ENCODE data around the gene TMEM220. TPM values are rescaled to one million over a fixed set of nuclear protein-coding genes. Genes with fewer than 3 reads are reported as not detected.
"Not testable (repeated sequence)": the region's sequence is repeated elsewhere in the genome, so short reads cannot be mapped to it uniquely, and the experiment has no call there.

The TMEM220 gene
- total RNA-seq, 1 donor from 2014 or later: 2.7 TPM

DNA sequence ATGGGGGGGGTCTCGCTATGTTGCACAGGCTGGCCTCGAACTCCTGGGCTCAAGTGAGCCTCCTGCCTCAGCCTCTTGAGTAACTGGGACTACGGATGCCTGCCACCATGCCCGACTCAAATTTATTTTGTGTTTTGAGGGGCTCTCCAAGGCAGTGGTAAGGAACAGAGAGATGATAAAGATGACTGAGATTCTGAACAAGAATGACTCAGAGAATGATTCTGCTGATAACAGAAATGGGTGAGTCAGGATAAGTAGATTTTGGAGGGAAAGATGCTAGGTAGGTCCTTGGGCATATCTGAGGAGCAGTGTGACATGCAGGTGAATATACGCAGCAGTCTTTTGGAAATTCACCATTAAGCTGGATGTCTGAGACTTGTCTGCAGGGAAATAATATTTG, 2.6 kb downstream of the TMEM220 start:
- DNase-seq: no peak

DNA sequence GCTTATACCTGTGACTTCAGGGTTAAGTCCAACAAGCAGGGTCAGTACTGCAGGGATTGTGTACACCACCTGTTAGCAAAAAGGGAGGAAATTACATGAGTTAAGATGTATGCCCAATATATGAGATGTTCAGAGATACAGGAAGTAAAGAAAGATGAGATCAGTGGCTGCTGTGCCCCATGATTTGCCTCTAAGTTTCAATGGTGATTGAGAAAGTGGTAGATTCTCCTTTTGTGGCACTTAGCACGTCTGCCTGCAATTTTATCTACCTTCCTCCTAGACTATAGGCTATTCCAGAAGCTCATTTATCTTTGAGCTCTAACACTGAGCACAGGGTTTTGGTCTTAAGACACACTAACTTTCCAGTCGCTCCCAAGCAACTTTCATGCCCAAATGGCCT, 3.6 kb downstream of the TMEM220 start:
- no peak for DNase-seq

DNA sequence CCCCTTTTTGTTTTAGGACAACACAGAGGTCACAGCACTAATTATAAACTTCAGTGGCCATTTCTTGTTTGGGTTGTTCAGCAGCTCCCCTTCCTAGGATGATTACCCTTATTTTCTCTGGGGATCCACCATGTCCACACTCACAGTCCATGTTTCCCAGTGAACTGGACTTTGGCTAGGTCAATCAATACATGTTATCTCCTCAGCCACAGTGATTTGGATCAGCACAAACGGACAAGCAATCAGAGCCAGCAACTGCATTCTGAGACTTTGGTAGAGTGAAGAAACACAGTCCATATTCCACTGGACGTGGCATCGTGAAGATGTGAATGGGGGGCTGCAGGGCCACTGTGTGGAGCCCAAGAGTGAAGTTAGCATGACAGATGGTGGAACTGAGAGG, 4.6 kb downstream of the TMEM220 start:
- no peak for DNase-seq

DNA sequence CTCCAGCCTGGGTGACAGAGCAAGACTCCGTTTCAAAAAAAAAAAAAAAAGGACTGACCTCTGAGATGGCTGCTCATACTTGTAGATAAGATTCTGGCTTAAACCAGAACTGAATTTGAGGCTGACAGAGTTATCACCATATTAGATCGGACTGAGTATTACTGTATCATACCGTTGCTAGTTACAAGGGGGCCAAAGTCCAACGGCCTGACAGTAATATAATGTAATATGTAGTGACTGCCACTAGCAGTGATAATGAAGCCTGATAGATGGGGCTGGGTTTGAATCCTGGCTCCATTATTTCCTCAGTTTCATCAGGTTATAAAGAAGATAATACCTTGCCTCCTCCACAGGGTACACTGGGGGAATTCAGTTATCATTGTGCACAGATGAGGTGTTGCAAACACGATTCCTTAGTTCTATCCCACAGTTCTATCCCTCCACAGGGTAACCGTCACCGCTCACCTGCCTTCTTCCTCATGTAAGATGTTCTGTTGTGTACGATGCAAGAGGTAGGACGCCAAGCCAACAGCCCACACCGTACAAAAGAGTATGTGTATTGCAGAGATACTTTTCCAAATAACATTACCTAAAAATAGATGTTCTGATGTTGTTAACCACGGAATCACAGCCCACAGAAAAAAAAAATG, 5.2 kb downstream of the TMEM220 start:
- DNase-seq: no peak

DNA sequence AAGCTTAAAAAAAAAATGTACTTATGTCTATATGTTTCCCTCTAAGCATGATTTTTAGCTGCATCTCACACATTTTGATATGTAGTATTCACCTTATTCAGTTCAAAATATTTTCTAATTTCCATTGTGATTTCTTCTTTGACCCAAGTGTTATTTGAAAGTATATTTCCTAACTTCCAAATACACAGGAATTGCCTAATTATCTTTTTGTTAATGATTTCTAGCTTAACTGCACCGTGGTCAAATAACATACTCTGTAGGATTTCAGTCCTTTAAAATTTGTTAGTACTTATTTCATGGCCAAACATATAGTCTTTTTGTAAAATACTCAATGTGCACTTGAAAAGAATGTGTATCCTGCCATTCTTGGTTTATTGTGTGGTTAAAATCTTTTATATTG, 11.3 kb downstream of the TMEM220 start:
- DNase-seq: no peak

DNA sequence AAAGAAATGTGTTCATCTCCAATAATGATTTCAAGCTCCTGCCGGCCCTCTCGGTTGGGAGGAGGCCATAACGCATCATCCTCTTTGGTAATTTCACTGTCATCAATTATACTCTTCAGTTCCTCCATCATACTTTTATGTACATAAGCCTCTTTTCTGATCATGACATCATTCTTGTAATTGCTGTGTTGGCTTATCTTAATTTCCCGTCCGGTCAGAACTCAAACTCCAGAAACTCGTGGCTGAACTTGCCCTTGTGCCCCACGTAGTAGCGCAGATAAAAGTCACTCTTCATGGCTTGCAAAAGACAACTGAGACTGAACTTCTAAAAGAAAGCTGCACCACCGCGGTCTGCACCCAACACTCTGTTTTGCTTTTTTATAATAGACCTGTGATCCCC, 13.6 kb downstream of the TMEM220 start:
- no peak for DNase-seq

DNA sequence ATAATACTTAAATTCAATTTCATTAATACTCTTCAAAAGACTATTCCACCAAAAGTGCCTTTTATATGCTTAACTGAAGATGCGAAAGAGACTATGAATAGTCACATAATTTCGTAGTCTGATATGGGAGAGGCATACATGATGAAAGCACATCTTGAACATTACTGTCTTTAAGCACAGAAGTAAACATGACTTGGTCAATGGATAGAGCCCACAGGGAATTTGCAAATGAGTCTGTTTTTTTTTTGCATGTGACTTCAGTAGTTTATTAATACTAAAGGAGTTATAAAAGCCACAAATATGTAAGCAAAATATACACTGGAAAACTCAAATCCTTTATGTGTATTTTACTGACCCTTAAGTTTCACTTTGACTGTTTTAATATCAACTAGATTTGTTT, 16.5 kb downstream of the TMEM220 start:
- DNase-seq: no peak

DNA sequence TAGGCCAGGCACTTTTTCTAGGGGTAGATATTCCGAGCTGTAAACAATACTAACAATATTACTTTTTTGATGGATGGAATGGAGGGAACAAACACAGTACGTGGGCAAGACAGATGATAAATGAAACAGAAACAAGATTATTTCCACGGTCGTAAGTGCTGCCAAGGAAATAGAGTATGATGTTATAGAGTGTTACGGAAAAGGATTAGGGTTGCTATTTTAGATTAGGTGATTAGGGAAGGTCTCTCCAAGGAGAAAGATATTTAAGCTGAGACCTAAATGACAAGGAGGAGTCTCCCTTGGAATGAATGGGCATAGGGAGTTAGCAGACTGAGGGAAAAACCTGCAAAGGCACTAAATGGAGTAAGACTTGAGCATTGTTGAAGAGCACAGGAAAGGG, 24.1 kb downstream of the TMEM220 start:
- no peak for DNase-seq

DNA sequence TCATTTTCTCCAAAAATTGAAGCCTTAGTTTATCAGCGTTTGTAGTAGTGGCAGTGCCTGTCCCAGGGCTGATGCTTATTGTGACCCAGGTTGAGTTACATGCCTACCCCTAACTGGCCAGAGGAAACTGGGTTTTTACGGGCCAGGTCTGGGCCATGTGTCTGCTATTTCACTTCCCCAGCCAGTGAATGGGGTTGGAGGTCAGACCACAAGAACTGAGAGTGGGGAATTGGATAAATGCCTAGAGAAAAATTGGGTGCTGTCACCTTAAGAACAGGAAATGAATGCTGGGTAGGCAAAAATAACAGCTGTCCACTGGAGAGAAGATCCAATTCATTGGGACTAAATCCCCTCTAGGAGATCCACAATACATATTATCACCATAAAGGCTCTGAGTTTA, 27.2 kb downstream of the TMEM220 start:
- DNase-seq: peak; percentile 27

DNA sequence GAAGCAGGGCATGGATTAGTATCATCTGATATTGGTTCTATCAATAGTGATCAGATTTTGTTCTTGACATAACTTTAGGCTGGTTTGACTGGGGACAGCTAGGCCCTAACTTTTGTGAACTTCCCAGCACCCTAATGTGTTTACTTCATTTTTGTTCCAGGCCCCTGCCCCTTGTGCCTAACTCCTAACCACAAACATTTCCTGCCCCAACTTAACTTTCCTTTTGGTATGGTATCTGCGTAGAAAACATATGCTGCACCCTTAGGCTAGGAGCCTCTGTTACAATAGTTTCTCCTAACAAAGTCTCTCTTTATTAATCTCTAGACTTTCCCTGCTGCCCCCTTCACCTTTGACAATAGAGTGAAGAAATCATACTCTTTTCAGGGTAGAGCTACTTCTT, 30.0 kb downstream of the TMEM220 start:
- DNase-seq: peak; percentile 2

DNA sequence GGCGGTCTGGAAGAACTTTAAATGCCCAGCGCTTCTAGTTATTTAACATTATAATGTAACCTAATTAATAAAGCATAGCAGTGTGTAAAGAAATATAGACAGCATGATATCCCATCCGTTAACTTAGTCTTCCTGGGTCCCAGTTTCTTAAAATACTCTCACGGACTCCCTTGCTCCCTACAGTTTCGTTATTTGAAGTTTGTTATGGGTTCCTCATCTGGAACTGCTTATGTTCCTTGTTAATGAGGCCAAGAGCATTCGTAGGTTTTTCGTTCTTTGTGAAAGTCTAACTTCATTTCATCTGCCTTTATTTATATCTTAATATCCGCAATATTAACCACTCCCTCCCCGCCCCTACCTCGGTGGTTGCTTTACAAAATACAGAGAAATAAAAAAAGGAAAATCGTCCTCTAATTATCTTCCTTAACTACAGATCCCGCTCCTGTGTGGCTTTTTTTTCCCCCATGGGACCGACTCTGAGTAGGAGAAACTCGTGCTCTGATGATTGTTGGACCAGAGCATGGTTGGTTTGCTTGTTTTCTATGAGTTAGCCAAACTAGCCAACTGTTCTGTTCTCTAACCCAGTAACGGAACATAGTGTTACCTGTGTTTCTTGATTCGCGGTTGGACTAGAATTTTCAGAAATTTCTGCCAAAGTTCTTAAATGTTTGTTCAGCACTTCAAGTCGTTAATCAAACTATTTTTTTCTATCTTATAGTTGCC, 31.6 kb downstream of the TMEM220 start:
- peak; percentile 39 for DNase-seq

DNA sequence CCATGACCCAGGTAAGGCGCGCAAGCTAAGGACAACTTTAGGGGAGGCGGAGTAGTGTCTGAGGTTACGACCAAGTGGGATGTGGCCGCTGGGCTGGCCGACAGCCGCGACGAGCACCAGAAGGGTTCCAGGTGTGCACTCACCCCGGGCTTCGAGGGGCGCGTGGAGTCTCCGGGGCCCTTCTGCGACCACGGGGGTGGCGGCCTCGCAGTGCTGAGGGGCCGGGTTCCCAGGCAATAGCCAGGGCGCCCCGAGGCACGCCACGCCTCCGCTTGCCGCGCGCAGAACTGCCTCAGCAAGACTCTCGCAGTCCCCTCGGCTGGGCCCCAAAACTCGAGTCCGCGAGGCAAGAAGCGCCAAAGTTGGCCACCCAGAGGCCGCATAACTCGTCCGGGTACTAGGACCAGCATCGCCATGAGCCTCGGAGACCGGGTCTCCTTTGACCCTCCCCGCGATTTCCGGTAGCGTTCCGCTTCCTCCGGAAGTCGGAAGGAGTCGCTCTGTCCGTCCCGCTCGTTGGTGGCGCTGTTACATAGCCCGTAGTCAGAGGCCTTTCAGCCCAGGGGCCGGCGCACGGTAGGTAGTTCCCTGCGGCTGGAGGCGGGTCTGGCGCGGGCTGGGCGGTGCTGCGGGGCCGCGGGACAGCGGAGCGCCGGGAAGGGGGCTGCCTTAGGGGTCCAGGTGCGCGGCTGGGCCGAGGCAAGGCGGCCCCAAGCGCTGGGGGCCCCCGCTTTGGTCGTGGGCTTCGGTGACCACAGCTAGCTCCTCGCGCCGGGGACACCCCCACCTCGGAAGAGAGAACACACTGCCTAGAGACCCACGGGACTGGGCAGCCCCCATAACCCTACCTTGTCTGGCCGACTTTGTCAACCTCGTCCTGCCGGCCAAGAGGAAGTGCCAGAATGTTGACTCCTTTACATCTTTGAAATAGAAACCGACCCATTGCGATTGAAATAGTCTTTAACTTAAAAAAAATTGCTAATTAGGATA, 32.4 kb downstream of the TMEM220 start, which contains the start of the genes ADPRM and SCO1:
TSS of gene ADPRM (plus strand) at position 503 of the 990 bp plus-strand sequence. CDS start 7,333 bp downstream, outside the sequence.
TSS of gene SCO1 (minus strand) at position 442 of the 990 bp plus-strand sequence. CDS start at position 416, 26 bp downstream.
- peak; percentile 95 for DNase-seq

DNA sequence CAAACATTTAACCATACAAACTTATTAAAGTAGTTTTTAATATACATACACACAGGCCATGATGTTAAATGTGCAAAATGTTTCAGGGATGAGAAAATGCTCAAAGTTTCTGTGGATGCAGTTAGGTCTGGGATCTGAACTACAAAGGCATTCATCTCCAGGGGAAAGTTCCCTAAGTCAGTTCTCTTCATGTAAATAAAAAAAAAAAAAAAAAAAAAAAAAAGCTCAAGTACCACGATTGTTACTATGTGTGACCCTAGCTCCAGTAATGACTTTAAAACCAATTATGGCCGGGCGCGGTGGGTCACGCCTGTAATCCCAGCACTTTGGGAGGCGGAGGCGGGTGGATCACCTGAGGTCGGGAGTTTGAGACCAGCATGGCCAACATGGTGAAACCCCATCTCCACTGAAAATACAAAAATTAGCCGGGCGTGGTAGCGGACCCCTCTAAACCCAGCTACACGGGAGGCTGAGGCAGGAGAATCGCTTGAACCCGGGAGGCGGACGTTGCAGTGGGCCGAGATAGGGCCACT, 33.9 kb downstream of the TMEM220 start:
- DNase-seq: not testable (repeated sequence)

DNA sequence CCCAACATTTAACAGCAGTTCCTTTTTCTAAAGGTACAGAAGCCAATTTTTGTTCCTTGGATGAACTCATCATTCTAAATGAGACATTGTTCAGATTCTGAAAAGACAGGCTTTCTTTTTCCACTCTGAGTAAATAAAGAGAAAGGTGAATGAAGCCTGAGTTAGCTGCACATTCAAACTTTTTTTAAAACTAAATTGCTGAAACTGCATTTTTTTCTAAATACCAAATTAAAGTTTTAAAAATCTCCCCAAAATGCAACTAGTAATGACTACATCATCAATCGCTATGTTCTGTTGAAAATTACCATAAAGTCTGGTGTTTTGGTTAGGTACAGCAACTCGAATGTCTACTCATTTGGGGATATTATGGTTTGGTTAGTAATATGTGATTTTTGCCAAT, 42.3 kb downstream of the TMEM220 start:
- no peak for DNase-seq

DNA sequence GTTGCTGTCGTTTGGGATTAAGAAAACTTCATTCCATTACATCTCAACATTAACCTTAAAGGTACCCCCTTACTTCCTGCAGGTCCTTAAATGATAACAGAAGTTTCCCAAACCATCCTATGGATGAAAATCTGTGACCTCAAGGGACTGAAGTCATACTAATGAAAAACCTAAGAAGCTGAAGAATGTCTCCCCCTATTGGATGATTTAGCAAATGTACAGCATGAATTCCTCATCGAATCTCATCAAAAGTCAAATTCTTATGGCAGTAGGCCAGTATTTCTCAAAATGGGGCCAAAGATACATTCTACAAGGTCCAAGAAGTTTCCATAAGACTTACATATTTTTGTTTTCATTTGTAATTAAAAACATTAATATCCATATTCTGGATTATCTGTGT, 46.0 kb downstream of the TMEM220 start:
- DNase-seq: peak; percentile 61

DNA sequence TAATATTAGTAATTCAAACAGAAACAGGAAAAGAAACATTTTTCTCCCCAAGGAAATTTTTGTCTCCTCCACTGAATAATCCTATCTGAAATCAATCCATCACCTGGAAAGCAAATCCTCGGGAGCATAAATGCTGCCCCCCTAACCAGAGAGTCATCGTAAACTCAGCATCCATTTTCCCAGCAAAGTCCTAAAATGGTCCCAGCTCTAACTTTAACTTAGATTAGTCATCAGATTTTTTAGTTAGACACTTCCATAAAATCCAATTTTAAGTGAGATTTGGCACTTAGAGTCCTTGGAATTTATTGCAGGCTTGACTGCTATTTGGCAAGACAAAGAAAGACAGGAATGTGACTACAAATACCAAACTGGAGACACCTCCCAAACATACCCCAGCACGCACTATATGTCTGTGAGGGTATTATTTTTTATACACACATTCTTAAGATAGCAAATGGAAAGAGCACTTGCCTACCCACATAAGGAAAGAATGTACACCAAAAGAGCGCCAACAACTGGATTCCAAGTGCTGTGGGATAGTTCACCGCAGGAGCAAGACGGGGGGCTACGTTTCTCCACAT, 47.9 kb downstream of the TMEM220 start:
- no peak for DNase-seq

DNA sequence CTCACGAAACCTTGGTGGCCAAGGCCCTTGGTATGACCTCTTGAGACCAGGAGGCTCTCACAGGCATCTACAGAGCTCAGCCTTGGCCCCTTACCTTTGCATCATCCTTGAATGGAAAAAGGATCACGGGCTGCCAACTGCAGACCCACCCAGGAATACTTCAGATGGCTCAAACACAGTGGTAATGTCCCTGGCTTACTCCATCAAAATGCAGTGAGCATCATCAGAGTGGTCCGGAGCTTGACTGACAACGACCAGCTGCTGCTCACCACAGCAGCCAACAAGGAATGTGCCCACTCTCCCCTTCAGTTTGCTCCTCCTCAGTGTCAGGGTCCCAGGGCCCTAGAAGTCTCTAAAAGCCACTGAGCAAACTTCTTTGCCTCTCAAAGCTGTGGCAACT, 55.1 kb downstream of the TMEM220 start:
- no peak for DNase-seq

DNA sequence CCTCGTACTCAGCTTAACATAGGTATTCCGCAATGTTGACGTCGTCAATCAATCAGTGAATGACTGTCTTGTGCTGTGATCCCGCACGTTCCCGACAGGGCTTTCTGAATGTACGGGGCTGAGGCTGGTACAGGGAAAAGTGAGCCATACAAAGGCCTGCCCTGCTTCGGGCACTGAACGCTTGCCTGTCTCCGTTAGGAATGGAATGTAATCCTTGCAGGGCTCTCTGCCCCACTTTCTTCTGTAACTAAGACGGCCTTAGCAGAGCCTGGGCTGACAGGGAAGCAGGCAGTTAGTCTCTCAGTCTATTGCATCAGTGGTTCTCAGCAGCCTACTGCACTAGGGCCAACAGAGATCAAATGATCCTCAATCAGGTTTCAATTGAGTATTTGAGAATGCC, 56.5 kb downstream of the TMEM220 start:
- no peak for DNase-seq

DNA sequence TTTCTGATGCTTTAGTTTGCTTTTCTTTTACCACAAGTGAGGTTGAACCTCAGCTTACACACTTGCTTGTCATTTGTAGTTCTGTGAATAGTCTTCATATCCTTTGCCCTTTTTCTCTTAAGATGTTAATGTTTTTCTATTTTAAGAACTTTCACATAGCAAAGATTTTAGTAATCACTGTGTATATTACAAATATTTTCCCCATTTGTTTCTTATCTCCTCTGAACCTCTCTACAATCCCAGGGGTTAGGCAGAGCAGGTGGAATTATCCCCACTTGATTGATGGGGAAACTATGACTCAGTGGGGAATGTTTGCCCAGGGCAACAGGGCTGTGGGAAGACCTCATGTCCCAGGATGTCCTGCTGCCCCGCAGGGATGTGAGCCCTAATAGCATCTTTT, 61.0 kb downstream of the TMEM220 start:
- DNase-seq: peak; percentile 37

DNA sequence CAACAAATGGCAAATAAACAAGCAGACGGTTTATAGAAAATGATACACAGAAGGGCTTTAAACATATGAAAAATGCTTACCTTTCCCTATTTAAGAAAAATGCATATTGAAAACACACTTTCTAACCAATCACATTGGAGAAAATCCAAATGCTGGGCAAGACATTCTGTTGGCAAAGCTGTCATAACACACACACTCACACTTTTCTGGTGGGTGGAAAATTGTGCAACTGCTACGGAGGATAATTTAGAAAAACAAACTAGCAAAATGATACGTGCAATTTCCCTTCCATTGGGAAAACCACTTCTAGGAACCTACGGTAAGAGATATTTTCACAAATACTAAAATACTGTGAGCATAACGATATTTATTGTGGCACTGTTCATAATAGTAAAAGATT, 62.9 kb downstream of the TMEM220 start:
- DNase-seq: no peak

DNA sequence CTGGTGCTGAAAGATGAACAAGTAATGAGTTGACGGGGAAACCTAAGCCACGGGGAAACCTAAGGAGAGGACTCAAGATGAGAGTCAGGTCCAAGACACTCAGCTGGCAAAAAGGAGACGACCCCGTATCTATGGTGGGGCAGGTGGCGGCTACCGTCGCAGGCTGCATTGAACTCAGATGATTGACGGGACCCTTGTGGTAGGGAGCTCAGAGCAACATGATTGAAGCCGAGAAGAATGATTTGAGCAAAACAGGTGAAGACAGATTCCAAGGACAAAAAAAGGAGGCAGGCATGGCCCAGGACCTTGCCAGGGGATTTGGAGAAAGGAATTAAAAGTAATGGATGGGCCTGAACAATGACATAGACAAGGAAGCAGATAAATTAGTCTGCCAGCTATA, 65.3 kb downstream of the TMEM220 start:
- no peak for DNase-seq

Data from dermis blood vessel endothelial cell (primary cell).